Measurements from ENCODE around the gene LYZL1. TPM values are rescaled to one million over a fixed set of nuclear protein-coding genes. Genes with fewer than 3 reads are reported as not detected.

The LYZL1 gene
- polyA plus RNA-seq, 1 donor from 2014 or later, result not detected

- Histone ChIP-seq H3K4me2 (ENCODE audit: low read length) (no peak overlapping the region), H3K27ac (ENCODE audit: low read length) (no peak overlapping the region), H3F3A (ENCODE audit: insufficient read depth, low read length, poor library complexity, severe bottlenecking) (no peaks in the 10 kb centered on the region), H3K9me3 (ENCODE audit: low read length) (no peaks in the 10 kb centered on the region), H3K9me2 (ENCODE audit: insufficient read depth, low read length) (no peaks in the 10 kb centered on the region), H3K9ac (ENCODE audit: low read length) (no peak overlapping the region), H3K27me3 (ENCODE audit: insufficient read depth, low read depth, low read length) (no peaks in the 10 kb centered on the region), H2AFZ (ENCODE audit: low read depth, low read length) (no peak overlapping the region), H3K36me3 (ENCODE audit: insufficient read depth, low read length) (no peaks in the 10 kb centered on the region), H3K79me2 (replicated peaks; ENCODE audit: insufficient read depth, low read length) (no peaks in the 10 kb centered on the region), H3K4me3 (ENCODE audit: low read length) (no peak overlapping the region), H4K20me1 (ENCODE audit: insufficient read depth) (no peaks in the 10 kb centered on the region)
- no peak for TF ChIP-seq SMC3 (conservative IDR thresholded peaks at IDR 0.05; ENCODE audit: poor library complexity)
- TF ChIP-seq MXI1 (conservative IDR thresholded peaks at IDR 0.05; ENCODE audit: poor library complexity, severe bottlenecking), result no peak
- no peak for TF ChIP-seq RAD21 (conservative IDR thresholded peaks at IDR 0.05)
- no peak for TF ChIP-seq EP300 (conservative IDR thresholded peaks at IDR 0.05; ENCODE audit: poor library complexity, severe bottlenecking)
- TF ChIP-seq, protein P1, sequence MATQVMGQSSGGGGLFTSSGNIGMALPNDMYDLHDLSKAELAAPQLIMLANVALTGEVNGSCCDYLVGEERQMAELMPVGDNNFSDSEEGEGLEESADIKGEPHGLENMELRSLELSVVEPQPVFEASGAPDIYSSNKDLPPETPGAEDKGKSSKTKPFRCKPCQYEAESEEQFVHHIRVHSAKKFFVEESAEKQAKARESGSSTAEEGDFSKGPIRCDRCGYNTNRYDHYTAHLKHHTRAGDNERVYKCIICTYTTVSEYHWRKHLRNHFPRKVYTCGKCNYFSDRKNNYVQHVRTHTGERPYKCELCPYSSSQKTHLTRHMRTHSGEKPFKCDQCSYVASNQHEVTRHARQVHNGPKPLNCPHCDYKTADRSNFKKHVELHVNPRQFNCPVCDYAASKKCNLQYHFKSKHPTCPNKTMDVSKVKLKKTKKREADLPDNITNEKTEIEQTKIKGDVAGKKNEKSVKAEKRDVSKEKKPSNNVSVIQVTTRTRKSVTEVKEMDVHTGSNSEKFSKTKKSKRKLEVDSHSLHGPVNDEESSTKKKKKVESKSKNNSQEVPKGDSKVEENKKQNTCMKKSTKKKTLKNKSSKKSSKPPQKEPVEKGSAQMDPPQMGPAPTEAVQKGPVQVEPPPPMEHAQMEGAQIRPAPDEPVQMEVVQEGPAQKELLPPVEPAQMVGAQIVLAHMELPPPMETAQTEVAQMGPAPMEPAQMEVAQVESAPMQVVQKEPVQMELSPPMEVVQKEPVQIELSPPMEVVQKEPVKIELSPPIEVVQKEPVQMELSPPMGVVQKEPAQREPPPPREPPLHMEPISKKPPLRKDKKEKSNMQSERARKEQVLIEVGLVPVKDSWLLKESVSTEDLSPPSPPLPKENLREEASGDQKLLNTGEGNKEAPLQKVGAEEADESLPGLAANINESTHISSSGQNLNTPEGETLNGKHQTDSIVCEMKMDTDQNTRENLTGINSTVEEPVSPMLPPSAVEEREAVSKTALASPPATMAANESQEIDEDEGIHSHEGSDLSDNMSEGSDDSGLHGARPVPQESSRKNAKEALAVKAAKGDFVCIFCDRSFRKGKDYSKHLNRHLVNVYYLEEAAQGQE (IDR thresholded peaks at IDR 0.05; ENCODE audit: borderline replicate concordance), result no peak
- no peak for TF ChIP-seq POLR2AphosphoS5 (IDR thresholded peaks at IDR 0.05)
- no peak for TF ChIP-seq EZH2 (IDR thresholded peaks at IDR 0.05; ENCODE audit: borderline replicate concordance, insufficient read depth, low read length, poor library complexity, severe bottlenecking)
- no peak for TF ChIP-seq TAF1 (IDR thresholded peaks at IDR 0.05; ENCODE audit: low read depth)
- TF ChIP-seq CTCF (IDR thresholded peaks at IDR 0.05; ENCODE audit: poor library complexity, severe bottlenecking), result no peak
Observed at GRCh38 chr10:29328983-29329382, 40.1 kb downstream of the LYZL1 start.

GRCh38 chr10:29329420-29329819 is 40.5 kb downstream of the LYZL1 start:
- TF ChIP-seq EZH2 (IDR thresholded peaks at IDR 0.05; ENCODE audit: borderline replicate concordance, insufficient read depth, low read length, poor library complexity, severe bottlenecking) (no peak), EP300 (conservative IDR thresholded peaks at IDR 0.05; ENCODE audit: poor library complexity, severe bottlenecking) (no peak), CTCF (IDR thresholded peaks at IDR 0.05; ENCODE audit: poor library complexity, severe bottlenecking) (no peak), TAF1 (IDR thresholded peaks at IDR 0.05; ENCODE audit: low read depth) (no peak), RAD21 (conservative IDR thresholded peaks at IDR 0.05) (no peak), SMC3 (conservative IDR thresholded peaks at IDR 0.05; ENCODE audit: poor library complexity) (no peak), MXI1 (conservative IDR thresholded peaks at IDR 0.05; ENCODE audit: poor library complexity, severe bottlenecking) (no peak), POLR2AphosphoS5 (IDR thresholded peaks at IDR 0.05) (no peak)
- TF ChIP-seq, protein P1 (IDR thresholded peaks at IDR 0.05; ENCODE audit: borderline replicate concordance), result no peak
- Histone ChIP-seq H3K36me3 (ENCODE audit: insufficient read depth, low read length) (no peaks in the 10 kb centered on the region), H3K9me3 (ENCODE audit: low read length) (no peaks in the 10 kb centered on the region), H3K79me2 (replicated peaks; ENCODE audit: insufficient read depth, low read length) (no peaks in the 10 kb centered on the region), H3K4me2 (ENCODE audit: low read length) (no peak overlapping the region), H3K9ac (ENCODE audit: low read length) (no peak overlapping the region), H3F3A (ENCODE audit: insufficient read depth, low read length, poor library complexity, severe bottlenecking) (no peaks in the 10 kb centered on the region), H3K9me2 (ENCODE audit: insufficient read depth, low read length) (no peaks in the 10 kb centered on the region), H3K27ac (ENCODE audit: low read length) (no peak overlapping the region), H2AFZ (ENCODE audit: low read depth, low read length) (no peak overlapping the region), H3K27me3 (ENCODE audit: insufficient read depth, low read depth, low read length) (no peaks in the 10 kb centered on the region), H3K4me3 (ENCODE audit: low read length) (no peak overlapping the region), H4K20me1 (ENCODE audit: insufficient read depth) (no peaks in the 10 kb centered on the region)
